Measurements from ENCODE around the gene FTSJ1.
"Not testable (repeated sequence)": the region's sequence is repeated elsewhere in the genome, so short reads cannot be mapped to it uniquely, and the experiment has no call there.

The FTSJ1 gene

GRCh38 chrX:48475774-48476577, at the start of gene FTSJ1:
Gene FTSJ1, plus strand, starts transcription at chrX:48476199. Its CDS starts 1,849 bp downstream, at chrX:48478048.
- peak within 1 kb of the TSS; percentile 76 for H3K4me3 ChIP-seq (ENCODE audit: low read depth, low read length)

GRCh38 chrX:48427027-48427716, 48.8 kb upstream of the FTSJ1 start:
- not testable (repeated sequence) for H3K4me3 ChIP-seq (ENCODE audit: low read depth, low read length); DNase-seq (ENCODE audit: low read depth)

More at GRCh38 chrX:48475774-48476577, at the start of gene FTSJ1:
- peak; percentile 82 for DNase-seq (ENCODE audit: low read depth)

- not testable (repeated sequence) for H3K4me3 ChIP-seq (ENCODE audit: low read depth, low read length); DNase-seq (ENCODE audit: low read depth)
Measured at GRCh38 chrX:48429606-48430005, 46.4 kb upstream of the FTSJ1 start.

GRCh38 chrX:48430166-48430565, 45.8 kb upstream of the FTSJ1 start:
- not testable (repeated sequence) for DNase-seq (ENCODE audit: low read depth); H3K4me3 ChIP-seq (ENCODE audit: low read depth, low read length)

- DNase-seq (ENCODE audit: low read depth); H3K4me3 ChIP-seq (ENCODE audit: low read depth, low read length): not testable (repeated sequence)
Measured at GRCh38 chrX:48433713-48434112, 42.3 kb upstream of the FTSJ1 start.

- DNase-seq (ENCODE audit: low read depth); H3K4me3 ChIP-seq (ENCODE audit: low read depth, low read length): not testable (repeated sequence)
Measured at GRCh38 chrX:48447201-48447600, 28.8 kb upstream of the FTSJ1 start.

GRCh38 chrX:48450076-48450475, 25.9 kb upstream of the FTSJ1 start:
- H3K4me3 ChIP-seq (ENCODE audit: low read depth, low read length) = no peak overlapping the region
- DNase-seq (ENCODE audit: low read depth) = no peak

GRCh38 chrX:48451708-48452107, 24.3 kb upstream of the FTSJ1 start:
- no peak for DNase-seq (ENCODE audit: low read depth)
- H3K4me3 ChIP-seq (ENCODE audit: low read depth, low read length) = no peak overlapping the region

GRCh38 chrX:48456628-48457331, 19.2 kb upstream of the FTSJ1 start:
- no peak for DNase-seq (ENCODE audit: low read depth)
- no peak overlapping the region for H3K4me3 ChIP-seq (ENCODE audit: low read depth, low read length)

GRCh38 chrX:48458711-48459110, 17.3 kb upstream of the FTSJ1 start:
- DNase-seq (ENCODE audit: low read depth) = no peak

GRCh38 chrX:48459483-48459882, 16.5 kb upstream of the FTSJ1 start:
- no peak overlapping the region for H3K4me3 ChIP-seq (ENCODE audit: low read depth, low read length)
- DNase-seq (ENCODE audit: low read depth) = no peak

More at GRCh38 chrX:48458711-48459110, 17.3 kb upstream of the FTSJ1 start:
- H3K4me3 ChIP-seq (ENCODE audit: low read depth, low read length) = no peak overlapping the region

GRCh38 chrX:48460031-48460430, 16.0 kb upstream of the FTSJ1 start:
- no peak overlapping the region for H3K4me3 ChIP-seq (ENCODE audit: low read depth, low read length)
- no peak for DNase-seq (ENCODE audit: low read depth)

GRCh38 chrX:48460606-48461005, 15.4 kb upstream of the FTSJ1 start:
- H3K4me3 ChIP-seq (ENCODE audit: low read depth, low read length) = no peak overlapping the region
- no peak for DNase-seq (ENCODE audit: low read depth)

- DNase-seq (ENCODE audit: low read depth) = no peak
- H3K4me3 ChIP-seq (ENCODE audit: low read depth, low read length) = no peak overlapping the region
Measured at GRCh38 chrX:48461830-48462229, 14.2 kb upstream of the FTSJ1 start.

- peak; percentile 88 for DNase-seq (ENCODE audit: low read depth)
- peak overlapping the region; percentile 6 for H3K4me3 ChIP-seq (ENCODE audit: low read depth, low read length)
Measured at GRCh38 chrX:48465336-48465933, 10.6 kb upstream of the FTSJ1 start.

GRCh38 chrX:48466696-48467095, 9.3 kb upstream of the FTSJ1 start:
- peak overlapping the region; percentile 47 for H3K4me3 ChIP-seq (ENCODE audit: low read depth, low read length)
- DNase-seq (ENCODE audit: low read depth) = no peak

- H3K4me3 ChIP-seq (ENCODE audit: low read depth, low read length) = peak overlapping the region; percentile 47
- DNase-seq (ENCODE audit: low read depth) = no peak
Measured at GRCh38 chrX:48467281-48467761, 8.7 kb upstream of the FTSJ1 start.

GRCh38 chrX:48468247-48468671, 7.7 kb upstream of the FTSJ1 start:
- H3K4me3 ChIP-seq (ENCODE audit: low read depth, low read length) = peak overlapping the region; percentile 47
- DNase-seq (ENCODE audit: low read depth) = no peak
